Erythroblast (primary cell): ENCODE measurements around the gene TEPSIN.

ENCODE experiments used
- GATA1 ChIP-seq: IDR thresholded peaks from 2 replicates; pipeline ENCODE4 v1.6.1; 2011; ENCODE audit warnings: low read depth, mild to moderate bottlenecking, control low read depth, low read length, moderate library complexity
- POLR2A ChIP-seq: IDR thresholded peaks from 2 replicates; pipeline ENCODE4 v1.6.1; 2011; ENCODE audit warnings: mild to moderate bottlenecking, low read length

DNA sequence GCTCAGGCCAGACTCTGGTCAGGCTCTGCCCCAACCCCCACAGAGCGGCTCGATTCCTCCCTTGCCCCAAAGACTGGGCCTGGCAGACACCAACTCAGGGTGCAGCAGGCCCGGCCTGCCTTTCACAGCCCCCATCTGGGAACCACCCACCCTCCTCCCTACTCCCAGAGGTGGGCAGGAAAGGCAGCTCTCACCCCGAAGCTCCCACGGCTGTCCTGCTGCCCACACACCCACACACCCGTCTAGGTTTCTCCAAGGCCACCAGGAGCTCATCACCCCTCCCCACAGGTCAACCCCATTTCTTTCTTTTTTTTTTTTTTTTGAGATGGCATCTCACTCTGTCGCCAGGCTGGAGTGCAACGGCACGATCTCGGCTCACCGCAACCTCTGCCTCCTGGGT lies 19.9 kb downstream of the TEPSIN start:
- TF ChIP-seq POLR2A (no peak), GATA1 (no peak)
